Adrenal gland (tissue), 12 donors: ENCODE measurements around the gene CUX1. TPM values are rescaled to one million over a fixed set of nuclear protein-coding genes. Genes with fewer than 3 reads are reported as not detected.
A peak's percentile ranks its signal among the peaks of the same experiment; 100 is the strongest.

ENCODE experiments used
- DNase-seq, 7 donors: peaks; one replicate each; pipeline ENCODE4 v3.0.0-alpha.2; 2019 to 2020
- H3K27ac ChIP-seq, 5 donors: fragments of 200-600 bp; sonication (generic) in 4 of 5; 1 replicate in 3 of 5; 2 replicates in 2 of 5; pipeline versions ENCODE4 v1.5.1 to v1.8.0; 2016 to 2020; ENCODE audit warnings: mild to moderate bottlenecking in 1 of 5
- H3K27me3 ChIP-seq: fragments of 200-600 bp; 2 replicates; pipeline ENCODE4 v1.8.0; 2021
- H3K36me3 ChIP-seq, 2 donors: fragments of 200-600 bp; replicated peaks in 1 of 2; 1 replicate in 1 of 2; 2 replicates in 1 of 2; pipeline versions ENCODE4 v1.5.1 to v1.8.0; 2018 to 2022
- H3K4me1 ChIP-seq, 2 donors: fragments of 200-600 bp; replicated peaks in 1 of 2; 1 replicate in 1 of 2; 2 replicates in 1 of 2; pipeline versions ENCODE4 v1.5.1 to v1.8.0; 2018 to 2021
- H3K4me3 ChIP-seq, 4 donors: fragments of 200-600 bp; sonication (generic) in 3 of 4; one replicate each; pipeline ENCODE4 v1.5.1; 2016 to 2018
- H3K9me3 ChIP-seq, 3 donors: fragments of 200-600 bp; sonication (generic) in 1 of 3; replicated peaks in 1 of 3; 1 replicate in 2 of 3; 2 replicates in 1 of 3; pipeline versions ENCODE4 v1.5.1 to v1.8.0; 2016 to 2021
- POLR2A ChIP-seq, 2 donors: fragments of 450-650 bp; IDR thresholded peaks; one replicate each; pipeline ENCODE4 v1.6.1; 2017; ENCODE audit warnings: antibody characterized with exemption in 2 of 2, mild to moderate bottlenecking in 2 of 2, moderate library complexity in 1 of 2
- WGBS, 4 donors: extraction: QIAGEN DNeasy Blood & Tissue Kit in 2 of 4; methylation state at CpG; one replicate each; pipeline versions ENCODE4 v1.1.5 to v1.1.7; 2013 to 2017; 5-methylcytosine and 5-hydroxymethylcytosine counted together
- intact Hi-C, 2 donors: fragments of 100-400 bp; cut with DNase I; formaldehyde crosslinking; loops; one replicate each; pipeline versions ENCODE4 v1.14.1 to v1.15.0; 2022 to 2023
- polyA plus RNA-seq, 3 donors: library from polyadenylated mRNA; stranded (reverse); fragments of 200-250 nt in 2 of 3; fragments of 350-450 nt in 1 of 3; fragmentation: Illumina TruSeq in 1 of 3; extraction: RNeasy Lipid Tissue Mini Kit (QIAGEN cat#74804) in 1 of 3; gene quantifications; one replicate each; pipeline ENCODE4 v1.2.3, GENCODE V29; 2013 to 2014
- total RNA-seq, 9 donors: library from RNA; depleted of rRNA in 4 of 9; stranded (reverse); fragments of >200 nt in 4 of 9; fragments of 120-200 nt in 1 of 9; fragmentation: NEBNext Ultra II Directional in 1 of 9; extraction: Animal tissue kit (Norgen Biotek cat#: 25700) in 1 of 9; gene quantifications; one replicate each; pipeline versions ENCODE4 v1.1.0 to v1.2.4, GENCODE V29; 2013 to 2023
- TF ChIP-seq, protein P1 (sequence below), 6 experiments: fragments of 450-650 bp in 4 of 6; fragments of 200-600 bp in 2 of 6; sonication (generic) in 1 of 6; IDR thresholded peaks; 1 replicate in 5 of 6; 2 replicates in 1 of 6; pipeline versions ENCODE4 v1.5.1 to v1.8.0; 2016 to 2021; ENCODE audit warnings: antibody characterized with exemption in 6 of 6, mild to moderate bottlenecking in 2 of 6, moderate library complexity in 1 of 6
- donor health status: healthy with polysubstance abuse.
- donor health status: Bipolar disorder and iron deficiency.
- donor health status: DM: yes; HTN: yes; CAD: no.
- donor health status: DM: no; HTN: no; CAD: no.
- donor health status: DM: no; HTN: no; CAD: no.
- donor health status: DM: yes; HTN: yes; CAD: no.

CUX1 gene
- total and polyA plus RNA-seq, 12 donors = 17.2 to 72.6 (median 58.3) TPM

GRCh38 chr7:101803203-101804087, 14.0 kb upstream of the CUX1 start:
- Histone ChIP-seq H3K4me1 (no peaks in the 10 kb centered on the region), H3K27me3 (peaks cover 27% of the 10 kb centered on the region), H3K27ac (no peak overlapping the region), H3K9me3 (no peaks in the 10 kb centered on the region), H3K4me3 (no peak overlapping the region), H3K36me3 (no peaks in the 10 kb centered on the region)
- no peak for DNase-seq
- 54 to 61% (median 58%) methylated on average over 11 of the region's 11 CpGs for WGBS, 4 donors
- intact Hi-C loops = loop anchor here (10.0 kb wide), 1 partner anchor 199 kb away; no protein-coding TSS in a partner anchor
- TF ChIP-seq, protein P1, sequence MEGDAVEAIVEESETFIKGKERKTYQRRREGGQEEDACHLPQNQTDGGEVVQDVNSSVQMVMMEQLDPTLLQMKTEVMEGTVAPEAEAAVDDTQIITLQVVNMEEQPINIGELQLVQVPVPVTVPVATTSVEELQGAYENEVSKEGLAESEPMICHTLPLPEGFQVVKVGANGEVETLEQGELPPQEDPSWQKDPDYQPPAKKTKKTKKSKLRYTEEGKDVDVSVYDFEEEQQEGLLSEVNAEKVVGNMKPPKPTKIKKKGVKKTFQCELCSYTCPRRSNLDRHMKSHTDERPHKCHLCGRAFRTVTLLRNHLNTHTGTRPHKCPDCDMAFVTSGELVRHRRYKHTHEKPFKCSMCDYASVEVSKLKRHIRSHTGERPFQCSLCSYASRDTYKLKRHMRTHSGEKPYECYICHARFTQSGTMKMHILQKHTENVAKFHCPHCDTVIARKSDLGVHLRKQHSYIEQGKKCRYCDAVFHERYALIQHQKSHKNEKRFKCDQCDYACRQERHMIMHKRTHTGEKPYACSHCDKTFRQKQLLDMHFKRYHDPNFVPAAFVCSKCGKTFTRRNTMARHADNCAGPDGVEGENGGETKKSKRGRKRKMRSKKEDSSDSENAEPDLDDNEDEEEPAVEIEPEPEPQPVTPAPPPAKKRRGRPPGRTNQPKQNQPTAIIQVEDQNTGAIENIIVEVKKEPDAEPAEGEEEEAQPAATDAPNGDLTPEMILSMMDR (IDR thresholded peaks at IDR 0.05) = no peak
- TF ChIP-seq POLR2A (IDR thresholded peaks at IDR 0.05) = no peak

GRCh38 chr7:101804088-101804963, 13.1 kb upstream of the CUX1 start:
- Histone ChIP-seq H3K27ac (no peak overlapping the region), H3K36me3 (no peaks in the 10 kb centered on the region), H3K4me3 (no peak overlapping the region), H3K27me3 (peaks cover 27% of the 10 kb centered on the region), H3K4me1 (no peaks in the 10 kb centered on the region), H3K9me3 (no peaks in the 10 kb centered on the region)
- TF ChIP-seq, protein P1 (IDR thresholded peaks at IDR 0.05) = no peak
- no peak for TF ChIP-seq POLR2A (IDR thresholded peaks at IDR 0.05)
- intact Hi-C loops = loop anchor here (10.0 kb wide), 1 partner anchor 200 kb away; no protein-coding TSS in a partner anchor
- WGBS, 4 donors = 10 to 13% (median 11%) methylated on average over 16 of the region's 16 CpGs
- DNase-seq = no peak

DNA sequence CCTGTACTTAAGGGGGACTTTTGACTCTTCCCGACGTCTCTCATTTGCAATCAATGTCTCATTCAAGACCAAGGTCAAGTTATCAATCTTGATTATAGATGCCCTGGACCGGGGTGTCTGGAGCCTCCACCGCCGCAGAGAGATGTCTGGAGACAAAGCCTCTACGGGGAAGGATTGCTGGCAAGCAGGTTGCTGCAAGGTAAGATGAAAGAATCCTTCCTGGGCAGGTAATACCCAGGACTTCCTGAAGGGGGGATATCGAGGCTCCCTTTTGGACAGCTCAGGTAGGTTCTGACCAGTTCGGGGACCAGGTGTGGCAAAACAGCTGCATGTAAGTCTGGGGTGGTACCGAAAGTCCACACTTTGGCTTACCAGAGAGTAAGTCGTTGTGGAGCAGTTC, 12.5 kb upstream of the CUX1 start:
- DNase-seq = no peak
- no peaks in the 10 kb centered on the region for H3K36me3 ChIP-seq
- no peaks in the 10 kb centered on the region for H3K4me1 ChIP-seq
- no peak for TF ChIP-seq POLR2A (IDR thresholded peaks at IDR 0.05)
- TF ChIP-seq, protein P1 (IDR thresholded peaks at IDR 0.05) = peak in 1 of 6 experiments; percentile 9
- H3K4me3 ChIP-seq = no peak overlapping the region
- 26 to 28% (median 27%) methylated on average over 9 to 10 of the region's 10 CpGs for WGBS, 4 donors
- H3K9me3 ChIP-seq = no peaks in the 10 kb centered on the region
- H3K27ac ChIP-seq = no peak overlapping the region
- intact Hi-C loops = loop anchor here (10.0 kb wide), 1 partner anchor 200 kb away; no protein-coding TSS in a partner anchor
- H3K27me3 ChIP-seq = peaks cover 27% of the 10 kb centered on the region

- no peak for DNase-seq
- TF ChIP-seq, protein P1 (IDR thresholded peaks at IDR 0.05) = no peak
- no peak for TF ChIP-seq POLR2A (IDR thresholded peaks at IDR 0.05)
- 80 to 82% (median 81%) methylated on average over 1 of the region's 1 CpG for WGBS, 4 donors
- no peak overlapping the region for H3K4me3 ChIP-seq
- no peaks in the 10 kb centered on the region for H3K36me3 ChIP-seq
- no peak overlapping the region for H3K27ac ChIP-seq
- intact Hi-C loops = loop anchor here (5.0 to 10.0 kb wide), 2 partner anchors 125 to 412 kb away; no protein-coding TSS in a partner anchor
- peaks cover 0 to 2% of the 10 kb centered on the region in 2 donors for H3K4me1 ChIP-seq
- H3K27me3 ChIP-seq = no peaks in the 10 kb centered on the region
- H3K9me3 ChIP-seq = no peaks in the 10 kb centered on the region
Measured at GRCh38 chr7:101812595-101812994, 4.8 kb upstream of the CUX1 start.
